Measurements from ENCODE around the gene ELOVL6. TPM values are rescaled to one million over a fixed set of nuclear protein-coding genes. Genes with fewer than 3 reads are reported as not detected.

The ELOVL6 gene
- total and polyA plus RNA-seq, 9 of the 15 experiments (the other 6 are each of a cell fraction or from before 2014, with no cell fraction given) = 18.3 to 82.6 (median 46.0) TPM

GRCh38 chr4:110020139-110020538, 178.3 kb downstream of the ELOVL6 start (continued):
- TF ChIP-seq GATA2 (CRISPR knock-in tag; IDR thresholded peaks at IDR 0.05) (no peak), ZNF318 (IDR thresholded peaks at IDR 0.05; ENCODE audit: borderline replicate concordance in 1 of 2, low read depth in 1 of 2) (no peak), MCM5 (IDR thresholded peaks at IDR 0.05; ENCODE audit: low read depth) (no peak), XRCC5 (IDR thresholded peaks at IDR 0.05; ENCODE audit: low read depth, low read length) (no peak), GTF2E2 (tag; IDR thresholded peaks at IDR 0.05) (no peak)
